GM10266 (cell line): ENCODE results near the gene TTK.
A peak's percentile ranks its signal among the peaks of the same experiment; 100 is the strongest.

Experiments used
- DNase-seq: peaks from one replicate; pipeline ENCODE4 v3.0.0; 2012; ENCODE audit errors: extremely low spot score
- CTCF ChIP-seq: IDR thresholded peaks from 2 replicates; pipeline ENCODE4 v1.5.1; 2012; ENCODE audit warnings: mild to moderate bottlenecking, low read depth; ENCODE audit not compliant: control insufficient read depth, insufficient read depth; ENCODE audit errors: missing control alignments

TTK gene

DNA sequence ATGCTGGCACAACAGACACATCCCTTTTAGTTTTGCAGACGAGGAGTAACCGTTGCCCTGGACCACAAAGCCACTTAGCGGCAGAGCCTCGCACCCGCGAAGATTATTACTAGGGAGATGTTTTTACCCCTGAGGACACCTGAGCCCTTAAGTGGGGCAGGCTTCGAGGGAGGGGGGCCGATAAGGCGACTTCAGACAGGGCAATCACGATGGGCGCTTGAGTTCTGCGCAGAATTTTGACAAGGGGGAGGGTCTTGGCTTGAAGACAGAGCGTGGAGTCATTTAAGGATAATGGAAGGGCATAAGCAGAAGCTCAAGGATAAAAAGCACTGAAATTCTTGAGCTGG is 650 bp upstream of the TTK start:
- peak; percentile 10 for DNase-seq
- TF ChIP-seq CTCF = no peak

GRCh38 chr6:80005406-80005805 is 957 bp downstream of the TTK start:
- DNase-seq = no peak
- no peak for TF ChIP-seq CTCF

DNA sequence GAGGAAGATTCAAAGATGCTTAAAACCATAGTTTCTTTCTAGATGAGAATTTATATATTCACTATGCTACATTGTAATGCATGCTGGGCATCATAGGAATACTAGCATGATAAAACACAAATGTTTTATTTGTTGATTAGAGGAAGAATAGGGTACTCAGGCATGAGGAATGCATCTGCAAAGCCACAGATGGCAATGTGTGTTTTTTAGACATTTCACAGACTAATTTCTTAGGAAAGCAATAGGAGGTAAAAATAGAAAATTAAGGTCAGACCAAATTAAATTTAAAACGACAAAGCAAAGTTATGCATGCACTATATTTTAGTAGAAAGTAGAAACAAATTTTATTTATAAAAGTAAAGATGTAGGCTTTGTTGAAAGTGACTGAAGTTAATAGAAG is 2.1 kb downstream of the TTK start:
- DNase-seq = no peak
- no peak for TF ChIP-seq CTCF

DNA sequence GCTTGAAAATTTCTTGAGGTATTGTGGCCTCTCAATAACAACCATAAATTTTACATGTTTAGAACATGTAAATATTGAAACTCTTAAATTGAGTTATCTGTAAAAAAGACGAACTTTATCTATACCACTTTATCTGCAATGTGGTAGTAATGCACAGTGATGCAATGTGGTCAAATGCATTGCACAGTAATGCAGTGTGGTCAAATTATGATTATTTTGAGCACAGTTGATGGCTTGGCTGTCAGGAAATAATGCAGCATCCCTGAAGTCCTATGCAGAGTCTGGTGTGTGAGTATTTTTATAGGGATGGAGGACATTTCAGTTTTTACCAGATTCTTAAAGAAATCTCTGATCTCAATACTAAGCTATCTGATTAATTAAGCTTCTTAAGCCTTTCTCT is 5.1 kb downstream of the TTK start:
- TF ChIP-seq CTCF = no peak
- DNase-seq = no peak

DNA sequence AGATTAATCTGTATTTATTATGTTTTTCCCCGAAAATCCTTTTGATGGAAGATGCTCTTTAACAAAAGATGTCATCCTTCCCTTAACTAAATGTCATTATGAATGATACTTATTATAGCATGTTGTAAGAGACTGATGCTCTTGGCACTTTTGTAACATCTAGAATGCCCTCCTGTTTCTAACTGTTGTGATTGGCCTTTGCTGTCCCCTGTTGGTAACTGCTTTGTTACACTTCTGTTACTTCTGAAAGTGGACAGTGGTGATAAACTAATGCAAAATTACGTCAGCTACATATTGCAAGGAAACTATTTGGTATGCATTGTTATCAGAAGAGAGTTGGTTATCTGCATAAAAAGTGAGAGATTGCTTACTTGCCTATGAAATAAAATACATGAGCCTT is 5.8 kb downstream of the TTK start:
- no peak for DNase-seq
- TF ChIP-seq CTCF = no peak

GRCh38 chr6:80015839-80016435 is 11.5 kb downstream of the TTK start:
- DNase-seq = no peak
- no peak for TF ChIP-seq CTCF

GRCh38 chr6:80020381-80021120 is 16.1 kb downstream of the TTK start:
- TF ChIP-seq CTCF = no peak
- no peak for DNase-seq
